NT2/D1 (cell line): ENCODE measurements around the gene EIF2AK3.

Source experiments
- DNase-seq: peaks from one replicate; pipeline ENCODE4 v3.0.0-alpha.2; 2011; ENCODE audit warnings: low read depth, low spot score
- H3K27me3 ChIP-seq: 2 replicates; pipeline ENCODE4 v1.6.0; 2011; ENCODE audit warnings: mild to moderate bottlenecking; ENCODE audit not compliant: insufficient read length, insufficient read depth
- H3K36me3 ChIP-seq: 2 replicates; pipeline ENCODE4 v1.6.1; 2011; ENCODE audit warnings: mild to moderate bottlenecking, low read length, mixed read lengths; ENCODE audit not compliant: insufficient read depth, insufficient read length
- H3K4me1 ChIP-seq: 2 replicates; pipeline ENCODE4 v1.5.1; 2011; ENCODE audit not compliant: insufficient read depth, insufficient read length
- H3K4me3 ChIP-seq: 2 replicates; pipeline ENCODE4 v1.5.1; 2011; ENCODE audit warnings: low read depth; ENCODE audit not compliant: insufficient read length
- H3K9ac ChIP-seq: 2 replicates; pipeline ENCODE4 v1.6.0; 2011; ENCODE audit warnings: low read depth; ENCODE audit not compliant: insufficient read length
- H3K9me3 ChIP-seq: 2 replicates; pipeline ENCODE4 v1.5.1; 2011; ENCODE audit warnings: mild to moderate bottlenecking, low read length; ENCODE audit not compliant: insufficient read depth
- SUZ12 ChIP-seq: IDR thresholded peaks from 2 replicates; pipeline ENCODE4 v1.6.1; 2011; ENCODE audit not compliant: insufficient read length, insufficient read depth; ENCODE audit errors: extremely low read depth
- YY1 ChIP-seq: IDR thresholded peaks from 2 replicates; pipeline ENCODE4 v1.6.1; 2011; ENCODE audit not compliant: insufficient read length, insufficient read depth
- ZNF274 ChIP-seq: IDR thresholded peaks from 2 replicates; pipeline ENCODE4 v1.6.1; 2011; ENCODE audit warnings: mild to moderate bottlenecking, low read depth, low read length

The EIF2AK3 gene

GRCh38 chr2:88642278-88642677, 15.0 kb upstream of the EIF2AK3 start:
- no peaks in the 10 kb centered on the region for H3K27me3 ChIP-seq

GRCh38 chr2:88641330-88641729, 14.1 kb upstream of the EIF2AK3 start:
- H3K36me3 ChIP-seq = no peaks in the 10 kb centered on the region
- no peak for DNase-seq
- no peaks in the 10 kb centered on the region for H3K4me1 ChIP-seq
- no peaks in the 10 kb centered on the region for H3K9me3 ChIP-seq
- no peaks in the 10 kb centered on the region for H3K27me3 ChIP-seq
- no peak overlapping the region for H3K9ac ChIP-seq
- H3K4me3 ChIP-seq = no peak overlapping the region
- TF ChIP-seq SUZ12 (no peak), ZNF274 (no peak), YY1 (no peak)

More at GRCh38 chr2:88642278-88642677, 15.0 kb upstream of the EIF2AK3 start:
- H3K4me1 ChIP-seq = no peaks in the 10 kb centered on the region
- H3K4me3 ChIP-seq = no peak overlapping the region
- DNase-seq = no peak
- no peak for TF ChIP-seq ZNF274
- no peak for TF ChIP-seq YY1
- no peak for TF ChIP-seq SUZ12
- no peaks in the 10 kb centered on the region for H3K9me3 ChIP-seq
- H3K9ac ChIP-seq = no peak overlapping the region
- no peaks in the 10 kb centered on the region for H3K36me3 ChIP-seq

GRCh38 chr2:88639865-88640264, 12.6 kb upstream of the EIF2AK3 start:
- Histone ChIP-seq H3K36me3 (no peaks in the 10 kb centered on the region), H3K27me3 (no peaks in the 10 kb centered on the region), H3K9ac (no peak overlapping the region), H3K4me1 (no peaks in the 10 kb centered on the region), H3K4me3 (no peak overlapping the region), H3K9me3 (no peaks in the 10 kb centered on the region)
- DNase-seq = no peak
- no peak for TF ChIP-seq ZNF274
- no peak for TF ChIP-seq YY1
- no peak for TF ChIP-seq SUZ12

DNA sequence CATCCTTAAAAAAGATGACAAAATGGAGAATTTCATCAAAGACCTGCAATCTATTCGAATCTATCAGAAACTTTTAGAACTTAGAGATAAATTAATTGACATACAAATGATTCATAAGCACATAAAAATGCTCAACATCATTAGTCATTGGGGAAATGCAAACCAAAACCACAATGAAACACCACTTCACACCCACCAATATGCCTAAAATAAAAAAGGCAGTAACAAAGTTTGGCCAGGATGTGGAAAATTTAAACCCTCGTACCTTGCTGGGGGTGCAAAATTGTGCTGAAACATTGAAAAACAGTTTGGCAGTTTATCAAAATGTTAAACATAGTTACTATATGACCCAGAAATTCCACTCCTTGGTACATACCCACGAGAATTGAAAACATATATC, 11.5 kb upstream of the EIF2AK3 start:
- H3K4me3 ChIP-seq = no peak overlapping the region
- DNase-seq = no peak
- H3K9ac ChIP-seq = no peak overlapping the region
- no peaks in the 10 kb centered on the region for H3K4me1 ChIP-seq
- no peaks in the 10 kb centered on the region for H3K9me3 ChIP-seq
- H3K27me3 ChIP-seq = no peaks in the 10 kb centered on the region
- TF ChIP-seq ZNF274 (no peak), YY1 (no peak), SUZ12 (no peak)
- no peaks in the 10 kb centered on the region for H3K36me3 ChIP-seq

DNA sequence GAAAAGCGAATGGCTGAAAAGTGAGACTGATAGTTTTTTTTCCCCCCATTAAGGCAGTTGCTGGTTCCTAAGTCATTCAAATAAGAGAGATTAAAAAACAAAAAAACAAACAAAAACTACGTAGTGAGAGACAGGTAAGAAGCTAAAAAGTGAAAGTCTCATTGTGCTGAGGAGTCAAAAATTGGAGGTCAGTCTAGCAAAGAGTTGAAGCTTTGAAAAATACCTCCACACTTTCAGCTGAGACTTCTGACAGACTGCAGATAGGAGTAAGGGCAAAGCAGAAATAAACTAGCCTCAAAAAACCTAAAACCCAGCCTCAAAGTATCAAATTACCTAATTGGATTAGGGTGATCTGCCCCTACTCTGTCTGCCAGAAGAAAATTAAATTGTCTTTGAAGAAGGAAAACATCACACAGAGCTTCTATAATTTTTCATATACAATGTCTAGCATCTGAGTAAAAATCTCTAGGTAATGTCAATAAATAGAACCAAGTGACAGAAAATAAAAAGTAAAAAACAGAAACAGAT, 10.9 kb upstream of the EIF2AK3 start:
- H3K4me3 ChIP-seq = no peak overlapping the region
- DNase-seq = no peak
- H3K36me3 ChIP-seq = no peaks in the 10 kb centered on the region
- H3K27me3 ChIP-seq = no peaks in the 10 kb centered on the region
- H3K9ac ChIP-seq = no peak overlapping the region
- no peaks in the 10 kb centered on the region for H3K9me3 ChIP-seq
- H3K4me1 ChIP-seq = no peaks in the 10 kb centered on the region
- no peak for TF ChIP-seq YY1
- no peak for TF ChIP-seq SUZ12
- no peak for TF ChIP-seq ZNF274

- H3K9ac ChIP-seq = no peak overlapping the region
- TF ChIP-seq ZNF274 (no peak), SUZ12 (no peak), YY1 (no peak)
These were observed 10.2 kb upstream of the EIF2AK3 start for GRCh38 chr2:88637464-88637863.

DNA sequence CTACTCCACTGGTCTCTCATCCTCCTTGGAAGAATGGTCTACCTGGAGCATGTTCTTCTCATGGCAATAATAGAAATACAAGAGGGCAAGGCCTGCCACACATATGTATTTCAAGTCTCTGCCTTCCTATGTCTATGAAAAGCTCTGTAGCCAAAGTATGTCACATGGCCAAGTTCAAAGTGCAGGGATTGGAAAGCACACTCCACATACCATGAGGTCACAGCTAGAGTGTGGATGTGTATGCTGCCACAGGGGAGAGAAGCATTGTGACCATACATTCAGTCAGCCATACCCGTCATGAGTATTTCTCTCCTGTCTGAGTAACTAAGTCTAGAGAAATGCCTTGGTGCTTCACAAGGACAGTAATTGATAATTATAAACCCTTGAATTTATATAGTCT, 8.8 kb upstream of the EIF2AK3 start:
- no peaks in the 10 kb centered on the region for H3K27me3 ChIP-seq
- no peaks in the 10 kb centered on the region for H3K4me1 ChIP-seq
- no peak overlapping the region for H3K4me3 ChIP-seq
- no peak overlapping the region for H3K9ac ChIP-seq
- H3K36me3 ChIP-seq = no peaks in the 10 kb centered on the region
- DNase-seq = no peak
- H3K9me3 ChIP-seq = no peaks in the 10 kb centered on the region
- no peak for TF ChIP-seq ZNF274
- TF ChIP-seq SUZ12 = no peak
- TF ChIP-seq YY1 = no peak

More at GRCh38 chr2:88637464-88637863, 10.2 kb upstream of the EIF2AK3 start:
- no peak overlapping the region for H3K4me3 ChIP-seq
- no peaks in the 10 kb centered on the region for H3K9me3 ChIP-seq
- no peaks in the 10 kb centered on the region for H3K36me3 ChIP-seq
- DNase-seq = no peak
- H3K27me3 ChIP-seq = no peaks in the 10 kb centered on the region
- H3K4me1 ChIP-seq = no peaks in the 10 kb centered on the region
